ENCODE data around the gene OAT. TPM values are rescaled to one million over a fixed set of nuclear protein-coding genes. Genes with fewer than 3 reads are reported as not detected.

OAT gene
- total and polyA plus RNA-seq, 4 donors, result 25.1 to 255 (median 69.1) TPM

DNA sequence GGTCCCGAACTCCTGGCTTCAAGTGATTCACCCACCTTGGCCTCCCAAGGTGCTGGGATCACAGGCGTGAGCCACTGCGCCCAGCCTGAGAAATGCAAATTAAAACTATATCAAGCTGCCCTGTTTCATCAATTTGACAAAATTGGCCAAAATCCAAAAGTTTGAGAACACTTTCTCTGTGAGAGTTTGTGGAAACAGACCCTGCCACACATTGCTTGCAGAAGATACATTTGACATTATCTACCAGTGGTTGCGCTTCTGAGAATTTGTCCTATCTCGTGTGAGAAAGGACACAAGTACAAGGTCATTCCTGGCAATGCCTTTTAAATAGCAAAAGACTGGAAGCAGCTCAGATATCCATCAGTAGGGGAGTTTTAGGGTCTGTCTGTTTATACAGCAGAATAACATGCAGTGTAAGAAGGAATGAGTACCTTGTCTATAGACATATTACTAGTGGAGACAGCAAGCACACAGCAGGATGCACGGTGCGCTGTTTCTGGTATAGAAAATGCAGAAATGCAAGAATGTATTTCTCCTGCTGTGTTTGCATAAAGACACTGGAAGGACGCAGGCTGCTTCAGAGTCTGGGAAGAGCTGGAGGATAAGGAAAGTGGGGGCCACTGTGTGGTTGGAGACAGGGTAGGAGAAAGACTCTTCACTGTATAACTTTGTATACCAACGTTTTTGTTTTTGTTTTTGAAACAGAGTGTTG is 47.2 kb upstream of the OAT start:
- TF ChIP-seq, protein P1, sequence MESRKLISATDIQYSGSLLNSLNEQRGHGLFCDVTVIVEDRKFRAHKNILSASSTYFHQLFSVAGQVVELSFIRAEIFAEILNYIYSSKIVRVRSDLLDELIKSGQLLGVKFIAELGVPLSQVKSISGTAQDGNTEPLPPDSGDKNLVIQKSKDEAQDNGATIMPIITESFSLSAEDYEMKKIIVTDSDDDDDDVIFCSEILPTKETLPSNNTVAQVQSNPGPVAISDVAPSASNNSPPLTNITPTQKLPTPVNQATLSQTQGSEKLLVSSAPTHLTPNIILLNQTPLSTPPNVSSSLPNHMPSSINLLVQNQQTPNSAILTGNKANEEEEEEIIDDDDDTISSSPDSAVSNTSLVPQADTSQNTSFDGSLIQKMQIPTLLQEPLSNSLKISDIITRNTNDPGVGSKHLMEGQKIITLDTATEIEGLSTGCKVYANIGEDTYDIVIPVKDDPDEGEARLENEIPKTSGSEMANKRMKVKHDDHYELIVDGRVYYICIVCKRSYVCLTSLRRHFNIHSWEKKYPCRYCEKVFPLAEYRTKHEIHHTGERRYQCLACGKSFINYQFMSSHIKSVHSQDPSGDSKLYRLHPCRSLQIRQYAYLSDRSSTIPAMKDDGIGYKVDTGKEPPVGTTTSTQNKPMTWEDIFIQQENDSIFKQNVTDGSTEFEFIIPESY (IDR thresholded peaks at IDR 0.05), result no peak
- TF ChIP-seq, protein P2, sequence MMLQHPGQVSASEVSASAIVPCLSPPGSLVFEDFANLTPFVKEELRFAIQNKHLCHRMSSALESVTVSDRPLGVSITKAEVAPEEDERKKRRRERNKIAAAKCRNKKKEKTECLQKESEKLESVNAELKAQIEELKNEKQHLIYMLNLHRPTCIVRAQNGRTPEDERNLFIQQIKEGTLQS (IDR thresholded peaks at IDR 0.05), result no peak
- peak in 1 of 2 donors; percentile 13 for TF ChIP-seq HNF4A (conservative IDR thresholded peaks at IDR 0.05)
- 73% methylated on average over 9 of the region's 9 CpGs for WGBS
- H3K36me3 ChIP-seq (ENCODE audit: control insufficient read depth in 4 of 4, insufficient read depth in 3 of 4, low read depth in 1 of 4, low read length in 3 of 4), result no peaks in the 10 kb centered on the region
- H3K27ac ChIP-seq (ENCODE audit: low read depth in 1 of 2, low read length in 2 of 2), result no peak overlapping the region
- H3K9me3 ChIP-seq (ENCODE audit: control insufficient read depth in 4 of 4, low read length in 3 of 4), result no peaks in the 10 kb centered on the region
- no peak overlapping the region for H3K9ac ChIP-seq (ENCODE audit: low read depth in 1 of 2, low read length in 2 of 2)
- H3K4me3 ChIP-seq (ENCODE audit: low read depth in 1 of 3, low read length in 3 of 3), result no peak overlapping the region
- no peaks in the 10 kb centered on the region for H3K27me3 ChIP-seq (ENCODE audit: control insufficient read depth in 4 of 4, insufficient read depth in 4 of 4, low read length in 3 of 4)
- peaks cover 28 to 76% (median 65%) of the 10 kb centered on the region in 4 donors for H3K4me1 ChIP-seq (ENCODE audit: control insufficient read depth in 4 of 4, insufficient read depth in 4 of 4, low read length in 3 of 4)
- DNase-seq (ENCODE audit: low spot score), result no peak

DNA sequence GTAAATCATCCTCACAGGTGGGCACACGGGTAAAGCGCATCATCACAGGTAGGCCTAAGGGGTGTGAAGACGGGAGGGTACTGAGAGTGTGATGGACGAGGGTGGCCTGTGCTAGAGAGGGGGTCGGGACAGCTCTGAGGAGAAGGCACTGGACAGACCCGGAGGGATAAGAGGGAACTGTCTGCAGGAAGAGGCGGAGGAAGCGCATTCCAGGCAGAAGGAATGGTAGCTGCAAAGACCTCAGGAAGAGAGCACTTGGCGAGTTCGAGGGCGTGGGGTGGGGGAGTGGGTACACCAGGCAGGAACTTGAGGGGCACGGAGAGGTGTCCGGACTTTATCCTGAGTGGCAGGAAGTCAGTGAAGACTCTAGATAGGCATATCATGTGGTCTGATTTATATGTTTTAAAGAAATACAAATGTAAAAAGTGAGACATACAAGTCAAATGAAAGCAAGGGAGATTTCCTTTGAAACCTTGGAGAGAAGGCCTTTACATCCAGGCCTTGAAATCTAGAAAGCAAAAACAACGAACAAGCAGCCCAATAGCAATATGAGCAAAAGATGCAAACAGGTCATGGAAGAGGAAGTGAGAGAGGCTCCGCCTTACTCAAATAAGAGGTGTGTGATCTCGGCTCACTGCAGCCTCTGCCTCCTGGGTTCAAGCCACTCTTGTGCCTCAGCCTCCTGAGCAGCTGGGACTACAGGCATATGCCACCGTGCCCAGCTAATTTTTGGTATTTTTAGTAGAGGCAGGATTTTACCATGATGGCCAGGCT is 46.5 kb upstream of the OAT start:
- 79% methylated on average over 17 of the region's 17 CpGs for WGBS
- no peak overlapping the region for H3K4me3 ChIP-seq (ENCODE audit: low read depth in 1 of 3, low read length in 3 of 3)
- DNase-seq (ENCODE audit: low spot score), result no peak

More for the DNA sequence above, 46.5 kb upstream of the OAT start:
- Histone ChIP-seq H3K9me3 (ENCODE audit: control insufficient read depth in 4 of 4, low read length in 3 of 4) (no peaks in the 10 kb centered on the region), H3K4me1 (ENCODE audit: control insufficient read depth in 4 of 4, insufficient read depth in 4 of 4, low read length in 3 of 4) (peaks cover 25 to 70% (median 58%) of the 10 kb centered on the region in 4 donors), H3K27ac (ENCODE audit: low read depth in 1 of 2, low read length in 2 of 2) (no peak overlapping the region), H3K36me3 (ENCODE audit: control insufficient read depth in 4 of 4, insufficient read depth in 3 of 4, low read depth in 1 of 4, low read length in 3 of 4) (no peaks in the 10 kb centered on the region), H3K27me3 (ENCODE audit: control insufficient read depth in 4 of 4, insufficient read depth in 4 of 4, low read length in 3 of 4) (no peaks in the 10 kb centered on the region), H3K9ac (ENCODE audit: low read depth in 1 of 2, low read length in 2 of 2) (no peak overlapping the region)
- TF ChIP-seq, protein P1 (IDR thresholded peaks at IDR 0.05), result no peak
- TF ChIP-seq SP1 (IDR thresholded peaks at IDR 0.05), result no peak
- TF ChIP-seq, protein P3, sequence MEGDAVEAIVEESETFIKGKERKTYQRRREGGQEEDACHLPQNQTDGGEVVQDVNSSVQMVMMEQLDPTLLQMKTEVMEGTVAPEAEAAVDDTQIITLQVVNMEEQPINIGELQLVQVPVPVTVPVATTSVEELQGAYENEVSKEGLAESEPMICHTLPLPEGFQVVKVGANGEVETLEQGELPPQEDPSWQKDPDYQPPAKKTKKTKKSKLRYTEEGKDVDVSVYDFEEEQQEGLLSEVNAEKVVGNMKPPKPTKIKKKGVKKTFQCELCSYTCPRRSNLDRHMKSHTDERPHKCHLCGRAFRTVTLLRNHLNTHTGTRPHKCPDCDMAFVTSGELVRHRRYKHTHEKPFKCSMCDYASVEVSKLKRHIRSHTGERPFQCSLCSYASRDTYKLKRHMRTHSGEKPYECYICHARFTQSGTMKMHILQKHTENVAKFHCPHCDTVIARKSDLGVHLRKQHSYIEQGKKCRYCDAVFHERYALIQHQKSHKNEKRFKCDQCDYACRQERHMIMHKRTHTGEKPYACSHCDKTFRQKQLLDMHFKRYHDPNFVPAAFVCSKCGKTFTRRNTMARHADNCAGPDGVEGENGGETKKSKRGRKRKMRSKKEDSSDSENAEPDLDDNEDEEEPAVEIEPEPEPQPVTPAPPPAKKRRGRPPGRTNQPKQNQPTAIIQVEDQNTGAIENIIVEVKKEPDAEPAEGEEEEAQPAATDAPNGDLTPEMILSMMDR (IDR thresholded peaks at IDR 0.05; ENCODE audit: low read depth, low read length, missing input control), result no peak
- TF ChIP-seq GABPA (IDR thresholded peaks at IDR 0.05 in 1 of 2, conservative IDR thresholded peaks at IDR 0.05 in 1 of 2), result no peak
- TF ChIP-seq NR2F2 (IDR thresholded peaks at IDR 0.05), result no peak
- no peak for TF ChIP-seq HNF4G (IDR thresholded peaks at IDR 0.05)
- no peak for TF ChIP-seq FOXA2 (IDR thresholded peaks at IDR 0.05)
- TF ChIP-seq RXRA (IDR thresholded peaks at IDR 0.05), result no peak
- TF ChIP-seq FOXA1 (IDR thresholded peaks at IDR 0.05), result no peak
- TF ChIP-seq, protein P4, sequence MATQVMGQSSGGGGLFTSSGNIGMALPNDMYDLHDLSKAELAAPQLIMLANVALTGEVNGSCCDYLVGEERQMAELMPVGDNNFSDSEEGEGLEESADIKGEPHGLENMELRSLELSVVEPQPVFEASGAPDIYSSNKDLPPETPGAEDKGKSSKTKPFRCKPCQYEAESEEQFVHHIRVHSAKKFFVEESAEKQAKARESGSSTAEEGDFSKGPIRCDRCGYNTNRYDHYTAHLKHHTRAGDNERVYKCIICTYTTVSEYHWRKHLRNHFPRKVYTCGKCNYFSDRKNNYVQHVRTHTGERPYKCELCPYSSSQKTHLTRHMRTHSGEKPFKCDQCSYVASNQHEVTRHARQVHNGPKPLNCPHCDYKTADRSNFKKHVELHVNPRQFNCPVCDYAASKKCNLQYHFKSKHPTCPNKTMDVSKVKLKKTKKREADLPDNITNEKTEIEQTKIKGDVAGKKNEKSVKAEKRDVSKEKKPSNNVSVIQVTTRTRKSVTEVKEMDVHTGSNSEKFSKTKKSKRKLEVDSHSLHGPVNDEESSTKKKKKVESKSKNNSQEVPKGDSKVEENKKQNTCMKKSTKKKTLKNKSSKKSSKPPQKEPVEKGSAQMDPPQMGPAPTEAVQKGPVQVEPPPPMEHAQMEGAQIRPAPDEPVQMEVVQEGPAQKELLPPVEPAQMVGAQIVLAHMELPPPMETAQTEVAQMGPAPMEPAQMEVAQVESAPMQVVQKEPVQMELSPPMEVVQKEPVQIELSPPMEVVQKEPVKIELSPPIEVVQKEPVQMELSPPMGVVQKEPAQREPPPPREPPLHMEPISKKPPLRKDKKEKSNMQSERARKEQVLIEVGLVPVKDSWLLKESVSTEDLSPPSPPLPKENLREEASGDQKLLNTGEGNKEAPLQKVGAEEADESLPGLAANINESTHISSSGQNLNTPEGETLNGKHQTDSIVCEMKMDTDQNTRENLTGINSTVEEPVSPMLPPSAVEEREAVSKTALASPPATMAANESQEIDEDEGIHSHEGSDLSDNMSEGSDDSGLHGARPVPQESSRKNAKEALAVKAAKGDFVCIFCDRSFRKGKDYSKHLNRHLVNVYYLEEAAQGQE (IDR thresholded peaks at IDR 0.05), result no peak
- TF ChIP-seq YY1 (IDR thresholded peaks at IDR 0.05), result no peak
- no peak for TF ChIP-seq JUND (IDR thresholded peaks at IDR 0.05)
- TF ChIP-seq HNF4A (conservative IDR thresholded peaks at IDR 0.05), result no peak
- no peak for TF ChIP-seq TAF1 (conservative IDR thresholded peaks at IDR 0.05)
- TF ChIP-seq EGR1 (IDR thresholded peaks at IDR 0.05; ENCODE audit: low read depth in 2 of 2), result no peak
